ENCODE data around the gene PYURF.

- TF ChIP-seq TP53 (CRISPR knock-in tag; IDR thresholded peaks at IDR 0.05) (no peak), CTCF (IDR thresholded peaks at IDR 0.05) (no peak), ZNF232 (CRISPR knock-in tag; IDR thresholded peaks at IDR 0.05) (no peak), ATF1 (CRISPR knock-in tag; IDR thresholded peaks at IDR 0.05) (no peak)
- TF ChIP-seq, protein P1, sequence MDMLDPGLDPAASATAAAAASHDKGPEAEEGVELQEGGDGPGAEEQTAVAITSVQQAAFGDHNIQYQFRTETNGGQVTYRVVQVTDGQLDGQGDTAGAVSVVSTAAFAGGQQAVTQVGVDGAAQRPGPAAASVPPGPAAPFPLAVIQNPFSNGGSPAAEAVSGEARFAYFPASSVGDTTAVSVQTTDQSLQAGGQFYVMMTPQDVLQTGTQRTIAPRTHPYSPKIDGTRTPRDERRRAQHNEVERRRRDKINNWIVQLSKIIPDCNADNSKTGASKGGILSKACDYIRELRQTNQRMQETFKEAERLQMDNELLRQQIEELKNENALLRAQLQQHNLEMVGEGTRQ (CRISPR knock-in tag; IDR thresholded peaks at IDR 0.05), result no peak
These were observed 6.8 kb downstream of the PYURF start for GRCh38 chr4:88516746-88517145.

All from WTC11 (cell line).